Right lung (tissue), 5 donors: ENCODE results near the gene SPOCK1. TPM values are rescaled to one million over a fixed set of nuclear protein-coding genes. Genes with fewer than 3 reads are reported as not detected.

Experiments
- DNase-seq, 2 donors: peaks; one replicate each; pipeline ENCODE4 v3.0.0-alpha.2; 2013
- polyA plus RNA-seq, 5 donors: library from polyadenylated mRNA; unstranded; fragments of 120-200 nt; gene quantifications; one replicate each; pipeline versions ENCODE4 v1.2.1 to v1.2.3, GENCODE V29; 2013; ENCODE audit warnings: inconsistent platforms in 1 of 5, low replicate concordance in 1 of 5; ENCODE audit not compliant: insufficient read length in 5 of 5, insufficient read depth in 1 of 5

The SPOCK1 gene
- polyA plus RNA-seq, 5 donors: 0.43 to 1.4 (median 0.55) TPM

DNA sequence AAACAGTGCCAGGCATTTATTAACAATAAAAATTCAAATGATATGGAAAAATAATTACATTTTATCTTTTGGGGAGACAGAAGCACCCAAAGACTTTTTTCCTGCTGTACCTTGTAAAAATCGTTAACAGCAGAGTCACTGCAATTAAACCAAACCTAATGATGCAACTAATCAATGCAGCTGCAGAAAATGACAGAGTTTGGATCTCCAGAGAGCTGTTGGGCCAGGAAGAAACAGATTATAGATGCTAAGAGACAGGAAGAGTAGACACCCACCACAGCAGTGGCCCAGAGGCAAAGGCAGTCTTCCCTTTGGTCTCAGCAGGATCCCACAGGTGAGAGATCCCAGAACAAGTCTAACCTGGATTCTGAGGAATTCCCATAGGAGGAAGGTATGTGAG lies 53.0 kb downstream of the SPOCK1 start:
- DNase-seq: no peak

DNA sequence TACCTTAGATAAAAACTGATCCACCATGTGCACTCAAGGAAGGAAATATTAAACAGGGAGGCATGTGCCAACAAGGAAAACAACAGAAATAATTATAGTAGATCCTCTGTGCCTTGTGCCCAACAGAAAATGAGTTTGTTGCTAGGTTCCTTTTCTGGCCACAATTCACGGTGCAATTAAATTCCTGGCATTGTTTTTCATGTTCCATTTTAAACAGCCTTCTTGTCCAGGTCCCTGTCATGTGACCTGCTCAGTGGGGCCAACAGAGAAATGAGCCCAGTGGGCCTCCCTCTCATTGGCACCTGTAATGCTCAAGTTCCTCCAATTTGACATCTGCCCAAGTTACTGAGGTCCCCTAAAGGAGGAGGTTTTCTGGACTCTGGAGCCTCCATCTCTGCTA lies 56.5 kb downstream of the SPOCK1 start:
- no peak for DNase-seq

DNA sequence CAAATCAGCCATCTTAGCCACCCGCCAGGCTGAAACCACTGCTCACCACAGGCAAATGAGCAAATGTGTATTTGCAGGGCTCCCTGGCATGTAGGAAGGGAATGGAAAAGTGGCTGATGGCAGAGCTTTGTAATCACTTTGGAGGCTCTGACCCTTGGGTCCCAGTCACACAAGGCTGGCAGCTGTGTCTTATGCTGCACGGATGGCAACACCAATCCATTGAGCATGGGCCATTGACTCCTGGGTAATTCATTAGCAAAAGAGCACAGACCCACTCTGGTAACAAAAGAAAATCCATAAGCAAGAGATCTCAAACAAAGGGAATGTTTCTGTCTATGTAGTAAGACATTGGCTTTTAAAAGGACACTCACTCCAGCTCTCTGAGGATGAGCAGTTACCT lies 57.6 kb downstream of the SPOCK1 start:
- no peak for DNase-seq

DNA sequence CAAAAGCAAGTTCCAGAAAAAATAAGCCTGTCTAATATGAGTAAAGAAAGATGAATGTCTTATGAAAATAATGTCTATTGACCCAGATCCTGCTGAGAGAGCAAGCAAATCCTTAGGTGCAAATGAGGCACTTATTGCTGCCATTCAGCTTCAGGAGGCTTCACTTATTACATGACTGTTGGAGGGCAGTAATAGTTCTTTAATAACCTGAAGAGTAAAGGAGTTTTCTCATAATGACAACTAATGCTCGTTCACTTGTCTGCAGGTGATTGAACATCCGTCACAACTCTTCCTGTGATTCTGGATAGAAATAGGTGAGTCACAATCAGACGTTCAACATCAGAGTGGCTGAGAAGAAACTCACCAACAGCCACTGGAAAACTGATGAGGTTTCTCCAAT lies 58.3 kb downstream of the SPOCK1 start:
- DNase-seq: no peak

DNA sequence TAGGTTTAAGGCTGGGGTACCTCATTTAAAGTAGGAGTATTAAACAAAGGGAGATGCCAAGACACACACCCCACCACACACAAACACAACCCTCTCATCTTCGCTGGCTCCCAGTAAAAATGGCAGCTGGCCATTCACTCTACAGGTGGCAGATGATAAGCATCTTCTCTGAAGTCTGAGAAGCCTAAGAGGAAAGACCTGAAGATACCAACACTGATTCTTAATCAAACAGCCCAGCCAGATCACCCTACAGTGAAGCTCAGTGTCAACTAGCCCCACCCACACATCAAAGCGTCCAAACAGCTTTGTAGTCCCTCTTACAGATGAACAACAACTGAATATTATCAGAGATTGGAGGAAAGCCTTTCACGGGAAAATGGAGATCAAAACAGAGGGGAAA lies 59.5 kb downstream of the SPOCK1 start:
- no peak for DNase-seq

DNA sequence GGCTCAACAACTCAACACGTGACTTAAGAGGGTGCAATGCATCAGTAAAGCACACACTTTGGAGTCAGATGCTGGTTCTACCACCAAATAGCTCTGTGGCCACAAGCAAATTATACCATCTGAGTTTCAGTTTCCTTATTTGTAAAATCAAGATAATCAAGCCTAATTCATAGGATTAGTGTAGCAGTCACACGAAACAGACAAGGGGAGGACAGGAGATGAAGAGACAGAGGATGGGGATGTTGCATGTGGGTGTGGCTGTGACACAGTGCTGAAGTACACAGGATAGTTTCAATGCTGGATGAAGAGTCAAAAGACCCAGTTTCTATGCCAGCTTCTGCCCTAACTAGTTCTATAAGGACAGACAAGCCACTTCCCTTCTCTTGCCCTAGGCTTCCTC lies 60.2 kb downstream of the SPOCK1 start:
- DNase-seq: no peak

DNA sequence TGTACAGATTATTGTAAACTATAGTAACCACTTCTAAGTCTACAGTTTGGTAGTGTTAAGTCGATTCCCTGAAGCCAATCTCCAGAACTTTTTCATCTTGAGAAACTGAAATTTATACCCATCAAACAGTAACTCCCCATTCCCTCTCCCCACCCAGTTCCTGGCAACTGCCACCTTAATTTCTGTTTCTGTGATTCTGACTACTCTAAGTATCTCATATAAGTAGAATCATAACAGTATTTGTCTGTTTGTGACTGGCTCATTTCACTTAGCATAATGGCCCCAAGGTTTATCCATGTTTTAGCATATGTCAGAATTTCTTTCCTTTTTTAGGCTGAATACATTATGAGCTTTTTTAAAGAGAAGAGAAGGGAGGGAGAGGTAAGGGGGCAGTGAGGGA lies 61.4 kb downstream of the SPOCK1 start:
- DNase-seq: no peak

DNA sequence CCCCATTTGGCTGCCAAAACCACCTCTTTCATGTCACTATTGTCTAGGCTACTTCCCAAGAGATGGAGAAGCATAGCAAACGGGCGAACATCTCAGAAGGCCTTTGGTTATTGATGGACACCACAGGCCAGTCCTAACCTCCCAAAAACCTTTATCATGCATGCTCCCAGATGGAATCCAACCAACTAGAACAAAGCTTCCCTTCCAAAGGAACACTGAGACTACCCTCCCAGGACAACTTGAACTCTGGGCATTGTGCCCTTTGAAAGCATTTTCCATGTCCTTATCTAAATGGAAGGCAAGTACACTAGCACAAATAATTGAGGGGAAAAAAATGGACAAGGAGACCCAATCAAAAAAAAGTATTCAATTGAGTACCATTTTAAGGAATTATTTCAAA lies 65.6 kb downstream of the SPOCK1 start:
- DNase-seq: no peak

DNA sequence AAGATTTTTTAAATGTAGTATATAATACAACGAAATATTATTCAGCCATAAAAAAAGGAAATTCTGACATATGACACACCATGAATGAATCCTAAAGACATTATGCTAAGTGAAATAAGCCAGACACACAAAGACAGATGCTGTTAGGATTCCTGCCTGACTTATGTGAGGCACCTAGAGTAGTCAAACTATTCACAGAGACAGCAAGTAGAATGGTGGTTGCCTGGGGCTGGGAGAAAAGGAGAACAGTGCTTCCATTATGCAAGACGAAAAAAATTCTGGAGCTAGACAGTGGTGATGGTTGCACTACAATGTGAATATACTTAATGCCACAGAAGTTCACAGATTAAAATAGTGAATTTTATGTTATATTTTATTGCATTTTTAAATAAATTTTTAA lies 66.8 kb downstream of the SPOCK1 start:
- DNase-seq: no peak

DNA sequence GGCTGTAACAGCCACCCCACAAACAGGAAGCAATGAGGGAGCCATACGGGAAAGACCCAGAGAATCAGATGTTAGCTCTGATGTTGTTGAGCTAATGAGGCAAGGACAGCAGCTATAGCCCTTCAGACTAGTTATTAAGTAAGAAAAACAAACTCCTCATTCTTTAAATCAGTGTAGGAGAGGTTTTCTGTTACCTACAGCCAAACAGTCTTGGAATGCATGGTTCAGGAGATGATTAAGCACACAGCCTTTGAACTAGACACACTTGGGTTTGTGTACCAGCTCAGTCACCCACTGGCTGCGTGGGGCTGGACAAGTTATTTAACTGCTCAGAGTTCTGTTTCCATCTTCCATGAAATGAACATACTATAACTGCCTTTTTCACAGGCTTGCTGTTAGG lies 68.1 kb downstream of the SPOCK1 start:
- no peak for DNase-seq

DNA sequence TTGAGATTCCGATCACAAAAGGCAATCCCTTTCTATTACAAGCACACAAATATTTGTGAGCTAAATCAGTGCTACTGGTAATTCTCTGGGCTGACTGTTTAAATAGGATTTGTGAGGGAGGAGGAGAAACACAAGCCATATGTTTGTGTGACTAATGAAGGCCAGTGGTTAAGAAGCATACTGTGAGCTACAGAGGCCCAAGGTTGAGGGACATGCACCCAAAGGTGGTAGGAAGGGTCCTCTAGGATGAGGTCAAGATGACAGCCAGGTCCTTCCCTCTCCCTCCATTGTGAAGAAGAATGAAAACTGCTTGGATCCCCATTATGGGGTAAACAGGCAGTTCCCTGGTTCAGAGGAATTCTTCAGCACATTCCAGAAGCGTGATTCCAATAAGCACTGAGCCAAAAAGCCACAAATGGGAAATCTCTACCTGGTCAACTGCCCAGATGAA lies 83.9 kb downstream of the SPOCK1 start:
- no peak for DNase-seq

DNA sequence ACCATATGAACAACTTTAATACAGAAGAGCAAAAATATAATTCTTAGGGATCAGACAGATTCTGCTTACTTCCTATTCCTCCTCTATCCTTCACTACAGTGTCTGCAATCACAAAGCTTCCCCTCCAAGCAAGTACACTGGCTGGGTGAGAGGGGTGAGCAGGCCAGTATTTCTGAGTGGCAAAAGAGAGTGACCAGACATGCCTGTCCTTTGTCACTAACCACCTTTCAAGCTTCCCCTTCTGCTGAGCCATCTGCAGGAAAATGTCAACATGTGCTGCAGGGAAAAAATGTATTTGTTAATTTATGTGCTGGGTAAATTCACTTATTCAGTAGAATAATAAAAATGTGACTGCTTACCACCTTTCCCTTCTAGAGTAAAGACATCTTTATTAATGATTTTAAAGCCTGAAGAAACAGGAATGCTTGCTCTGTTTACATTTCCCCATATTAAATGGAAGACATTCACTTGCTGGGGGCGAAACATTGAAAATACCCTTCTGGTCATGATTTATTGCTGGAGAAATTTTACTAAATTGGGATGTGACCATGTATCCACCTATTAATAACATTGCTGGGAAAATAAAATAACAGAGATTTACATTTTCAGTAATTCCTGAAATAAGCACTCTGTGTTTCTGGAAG lies 84.9 kb downstream of the SPOCK1 start:
- no peak for DNase-seq

DNA sequence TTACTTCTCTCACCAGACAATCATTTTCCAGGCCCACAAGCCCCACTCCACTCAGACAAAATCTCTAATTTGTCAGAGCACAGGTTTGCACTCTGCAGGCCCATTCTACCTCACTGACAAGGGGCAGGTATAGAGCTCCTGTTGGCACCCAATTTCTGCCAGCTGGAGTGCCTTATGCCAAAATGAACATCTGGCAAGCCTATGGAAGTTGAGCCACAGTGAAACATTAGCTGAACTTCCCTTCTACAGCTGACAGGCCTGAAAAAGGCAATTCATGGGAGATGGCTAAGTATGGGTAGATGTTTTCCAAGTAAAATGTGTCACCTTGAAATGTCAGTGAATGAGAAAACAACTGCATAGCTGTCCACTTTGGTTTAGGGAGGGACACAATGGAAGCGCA lies 87.0 kb downstream of the SPOCK1 start:
- no peak for DNase-seq

DNA sequence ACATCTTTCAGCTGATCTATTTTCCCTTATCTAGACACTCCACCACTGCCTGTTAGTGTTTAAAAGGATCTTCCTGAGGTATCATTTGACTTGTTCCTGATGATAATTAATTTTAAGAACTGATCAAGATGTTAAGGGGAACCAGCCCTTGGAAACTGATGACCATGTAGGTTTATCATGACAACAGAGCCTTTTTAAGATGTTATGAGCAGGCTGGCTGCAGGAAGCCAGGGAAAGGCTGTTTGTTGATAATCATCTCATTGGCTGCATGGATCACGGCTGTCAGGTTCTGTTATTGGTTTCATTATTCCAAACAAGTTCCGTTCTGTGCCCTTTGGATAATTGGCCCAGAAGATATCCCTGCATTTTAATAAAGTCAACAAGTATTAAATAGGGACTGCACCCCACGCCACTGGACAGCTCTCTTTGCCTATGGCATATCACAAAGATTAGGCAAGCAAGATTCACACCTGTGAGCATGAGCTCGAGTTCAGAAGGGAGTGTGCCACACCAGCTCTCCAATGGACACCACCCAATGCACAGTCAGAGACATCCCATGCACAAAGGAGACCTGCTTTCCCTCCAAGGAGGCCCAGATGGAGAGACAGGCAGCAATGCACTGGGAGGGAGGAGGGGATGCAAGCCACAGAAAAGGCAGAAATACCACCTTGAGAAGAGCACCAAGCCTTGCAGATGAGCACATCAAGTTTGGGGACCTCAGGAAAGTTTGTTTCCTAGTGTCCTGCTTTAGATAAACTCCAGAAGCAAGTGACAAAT lies 88.7 kb downstream of the SPOCK1 start:
- no peak for DNase-seq

DNA sequence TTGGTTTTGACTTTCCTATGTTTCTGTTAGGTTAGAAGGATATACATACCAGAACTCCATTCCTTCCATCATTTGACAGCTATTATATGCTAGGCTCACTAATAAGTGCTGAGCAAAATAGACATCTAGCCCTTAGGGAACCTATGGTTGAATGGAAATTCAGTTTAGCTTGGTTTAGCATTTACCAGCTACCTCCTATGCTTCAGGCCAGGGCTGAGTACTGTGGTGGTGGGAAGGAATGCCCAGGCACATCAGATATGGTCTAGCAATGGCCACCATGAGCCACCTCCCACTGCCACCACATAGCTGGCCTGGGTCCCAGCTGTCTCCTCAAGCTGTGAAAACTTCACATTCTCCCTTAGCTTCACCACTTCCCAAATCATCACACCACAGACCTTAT lies 89.4 kb downstream of the SPOCK1 start:
- DNase-seq: no peak

DNA sequence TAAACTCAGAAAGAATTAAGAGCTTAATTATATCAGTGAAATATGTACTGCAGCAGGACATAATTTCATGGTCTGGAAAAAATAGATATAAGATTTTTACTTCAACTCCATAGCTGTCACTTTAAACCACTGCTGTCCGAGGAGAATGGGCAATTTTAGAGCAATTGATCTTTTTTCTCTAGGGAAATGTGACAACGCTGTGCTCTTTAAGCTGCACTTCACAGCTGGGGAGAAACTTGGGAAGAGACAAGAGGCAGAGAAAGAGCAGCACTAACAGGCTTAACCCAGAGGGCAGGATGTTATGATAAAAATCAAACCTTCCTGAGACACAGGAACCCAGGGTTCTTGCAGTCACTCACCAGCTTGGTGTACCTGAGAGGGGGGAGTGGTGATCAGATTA lies 92.0 kb downstream of the SPOCK1 start:
- DNase-seq: no peak

DNA sequence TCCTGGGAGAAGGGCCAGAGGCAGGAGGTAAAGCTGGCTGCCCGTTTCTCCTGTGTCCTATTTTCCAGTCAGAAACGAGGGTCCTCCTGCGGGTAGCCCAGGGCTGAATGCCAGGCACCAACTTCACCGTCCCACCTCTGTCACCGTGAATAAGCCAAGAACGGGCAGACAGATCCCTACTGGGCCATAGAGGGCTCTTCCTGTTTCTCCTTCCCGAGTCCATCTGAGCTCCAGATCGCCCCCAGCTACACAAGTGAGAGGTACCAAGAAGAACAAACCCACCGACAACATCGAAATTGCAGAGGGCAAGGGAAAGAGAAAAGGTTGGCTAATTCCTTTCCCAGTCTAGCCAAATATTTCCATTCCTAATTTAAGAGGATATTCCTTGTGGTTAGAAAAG lies 93.7 kb downstream of the SPOCK1 start:
- DNase-seq: no peak

DNA sequence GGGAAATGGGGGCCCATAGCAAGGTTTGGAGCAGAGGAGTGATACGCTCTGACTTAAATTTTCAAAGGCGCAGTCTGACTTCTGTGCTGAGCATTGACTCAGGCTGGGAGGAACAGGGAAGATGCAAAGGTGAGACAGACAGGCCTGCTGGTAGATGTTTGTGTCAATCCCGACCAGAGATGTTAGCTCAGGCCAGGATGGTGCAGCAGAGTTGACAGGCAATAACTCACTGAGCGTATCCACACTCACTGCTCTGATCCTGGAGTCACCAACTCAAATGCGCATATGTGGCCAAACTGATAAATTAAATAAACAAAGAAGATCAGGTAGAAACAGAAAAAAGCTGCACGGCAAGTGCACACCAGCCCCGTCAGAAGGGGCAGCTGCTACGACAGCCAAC lies 95.3 kb downstream of the SPOCK1 start:
- no peak for DNase-seq

DNA sequence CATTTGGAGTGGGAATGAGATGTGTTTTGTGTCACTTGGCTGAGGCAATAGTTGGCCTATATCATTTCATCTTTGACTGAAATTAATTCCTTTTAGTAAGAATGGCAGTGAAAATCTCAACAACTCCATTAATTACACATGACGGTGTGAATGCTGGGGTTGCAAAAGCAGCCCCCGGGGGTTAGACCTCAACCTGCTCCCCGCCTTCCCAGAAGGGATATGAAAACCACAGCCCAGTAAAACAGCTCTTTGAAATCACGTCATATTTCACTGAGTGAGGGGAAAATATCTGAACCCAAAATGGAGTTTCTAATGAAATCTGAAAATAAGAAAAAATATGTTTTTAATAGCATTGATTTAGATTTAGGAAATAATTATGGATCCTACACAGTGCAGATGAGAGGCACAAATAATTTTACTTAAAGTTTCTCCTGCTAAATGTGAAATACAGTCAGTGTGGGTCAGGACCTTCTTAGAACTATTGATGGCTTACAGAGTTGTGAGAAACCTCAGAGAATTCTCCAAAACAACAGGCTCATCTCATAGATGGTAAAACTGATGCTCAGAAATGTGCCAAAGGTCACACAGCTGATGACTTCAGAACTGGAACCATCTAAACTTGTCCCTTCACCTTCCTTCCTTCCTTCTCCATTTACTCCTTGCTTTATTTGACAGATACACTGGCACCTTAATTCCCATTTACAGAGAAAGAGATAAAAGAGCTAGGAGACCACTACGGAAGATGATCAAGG lies 96.5 kb downstream of the SPOCK1 start:
- DNase-seq: no peak

DNA sequence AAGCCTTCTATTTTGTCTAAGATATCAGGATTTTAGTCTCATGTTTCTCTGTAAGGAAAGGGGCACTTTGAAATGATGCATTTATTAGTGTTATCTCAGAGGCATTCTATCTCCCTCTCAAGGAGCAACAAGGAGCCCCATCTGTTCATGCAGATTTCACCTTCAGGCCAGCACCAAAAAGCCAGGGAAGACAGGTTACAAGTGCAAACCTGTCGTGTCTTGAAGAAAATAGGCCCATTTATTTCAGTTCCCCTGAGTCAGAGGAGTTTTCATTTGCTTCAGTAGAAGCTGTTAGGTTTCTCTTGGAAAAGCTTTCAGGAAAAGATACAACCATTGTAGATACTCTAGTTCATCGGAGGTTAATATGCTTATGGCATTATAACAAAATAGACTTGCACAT lies 97.2 kb downstream of the SPOCK1 start:
- no peak for DNase-seq

DNA sequence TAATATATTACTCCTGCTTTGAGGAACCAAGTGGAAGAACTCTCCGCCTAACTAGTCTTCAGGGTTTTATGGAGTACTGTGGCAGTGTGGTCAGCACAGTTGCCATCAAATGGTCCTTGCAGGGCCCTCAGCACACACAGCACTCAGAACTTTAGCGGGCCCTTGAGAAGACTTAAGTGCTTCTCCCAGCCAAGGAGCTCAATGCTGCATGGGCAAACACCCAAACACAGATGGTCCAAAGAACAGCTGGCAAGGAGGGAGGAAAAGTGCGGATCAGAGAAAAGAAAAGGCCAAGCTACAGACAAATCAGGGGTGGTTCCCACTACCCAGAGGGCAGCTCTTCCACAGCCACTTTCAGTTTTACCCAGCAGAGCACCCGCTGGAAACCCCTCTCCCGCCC lies 98.6 kb downstream of the SPOCK1 start:
- no peak for DNase-seq

DNA sequence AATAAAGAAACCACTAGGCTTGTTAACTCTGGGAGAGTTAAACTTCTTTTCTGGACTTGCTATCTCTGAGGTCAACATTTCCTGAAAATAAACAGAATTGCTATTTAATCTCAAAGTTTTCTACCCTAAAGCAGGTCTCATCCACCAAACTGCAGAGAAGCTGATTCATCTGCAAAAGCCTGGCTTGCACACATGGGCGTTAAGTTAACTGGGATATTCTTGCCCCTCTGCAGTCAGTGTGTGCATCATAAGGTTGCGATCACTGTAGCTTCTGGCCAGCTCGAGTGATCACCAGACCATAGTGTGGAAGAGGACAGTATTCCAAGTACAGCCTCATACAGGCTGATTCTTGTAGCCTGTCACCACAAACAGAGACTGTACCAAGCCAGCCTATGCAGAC lies 99.2 kb downstream of the SPOCK1 start:
- DNase-seq: no peak

DNA sequence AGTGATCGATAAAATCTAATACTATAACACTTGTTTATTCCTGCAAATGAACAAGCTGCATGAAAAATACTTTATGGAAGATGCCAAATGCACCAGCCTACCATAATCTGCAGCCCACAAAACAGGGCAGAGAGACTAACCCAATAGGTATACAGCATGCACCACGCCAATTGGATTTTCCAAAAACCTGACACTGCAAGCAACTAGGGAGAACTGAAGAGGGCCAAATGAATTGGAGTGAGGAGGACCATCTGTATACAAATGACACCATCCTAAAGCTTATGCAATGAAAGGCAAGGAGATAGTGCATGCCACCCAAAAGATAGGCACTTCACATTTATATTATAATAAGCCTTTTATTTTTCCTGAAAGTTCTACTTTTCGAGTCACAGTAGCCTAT lies 100.4 kb downstream of the SPOCK1 start:
- DNase-seq: no peak
